Measurements from ENCODE around the gene DDX41. TPM values are rescaled to one million over a fixed set of nuclear protein-coding genes. Genes with fewer than 3 reads are reported as not detected.

The DDX41 gene
- total RNA-seq, 1 donor from 2014 or later: 60.7 TPM

DNA sequence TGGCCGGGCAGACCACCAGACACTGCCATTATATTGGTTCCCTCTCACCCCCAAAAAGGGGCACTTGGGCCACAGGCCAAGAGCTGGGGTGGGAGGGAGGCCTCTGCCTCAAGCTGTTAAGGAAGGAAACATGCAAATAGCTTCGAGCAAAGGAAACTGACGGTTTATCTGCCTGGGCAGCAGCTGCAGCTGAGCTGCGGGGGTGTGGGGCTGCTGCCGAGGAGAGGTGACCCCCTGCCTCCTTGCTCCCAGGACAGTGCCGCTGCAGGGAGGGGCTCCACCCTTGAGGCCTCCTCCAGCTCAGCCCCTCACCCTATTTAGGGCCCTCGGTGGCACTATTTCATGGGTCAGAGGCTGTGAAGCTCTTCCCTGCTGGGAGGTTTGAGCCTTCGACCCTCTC, 7.9 kb downstream of the DDX41 start:
- no peaks in the 10 kb centered on the region for H3K9me3 Mint-ChIP-seq
- TF ChIP-seq EZH2 (IDR thresholded peaks at IDR 0.05) (no peak), EZH2phosphoT487 (IDR thresholded peaks at IDR 0.05) (no peak), CTCF (IDR thresholded peaks at IDR 0.05) (no peak)

DNA sequence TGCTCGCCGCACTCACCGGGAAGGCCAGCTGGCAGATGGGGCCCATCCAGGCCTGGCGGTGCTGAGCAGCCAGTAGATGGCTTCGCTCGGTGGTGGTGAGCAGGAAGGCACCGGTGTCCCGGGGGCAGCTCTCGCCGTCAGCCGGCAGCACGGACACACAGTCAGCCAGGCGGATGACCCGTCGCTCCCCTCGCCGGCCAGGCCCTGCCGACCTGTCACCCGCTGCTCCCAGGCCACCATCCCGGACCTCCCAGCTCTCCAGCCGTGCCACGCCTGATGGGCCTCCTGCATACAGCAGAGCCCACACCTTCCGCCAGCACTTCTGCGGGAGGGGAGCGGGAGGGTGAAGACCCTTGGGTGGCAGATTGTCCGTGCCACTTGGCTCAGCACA, 8.5 kb downstream of the DDX41 start:
- H3K4me3 Mint-ChIP-seq: no peak overlapping the region
- no peaks in the 10 kb centered on the region for H3K9me3 Mint-ChIP-seq
- Histone ChIP-seq H3K4me2 (no peak overlapping the region), H3K36me3 (no peaks in the 10 kb centered on the region), H3F3A (ENCODE audit: low read depth) (no peaks in the 10 kb centered on the region), H3K9ac (no peak overlapping the region), H3K27ac (no peak overlapping the region), H3K27me3 (no peaks in the 10 kb centered on the region), H3K9me3 (ENCODE audit: low read depth) (no peaks in the 10 kb centered on the region), H4K20me1 (ENCODE audit: low read depth) (no peaks in the 10 kb centered on the region), H3K4me1 (no peaks in the 10 kb centered on the region), H3K79me2 (ENCODE audit: low read depth) (no peaks in the 10 kb centered on the region), H3K4me3 (no peak overlapping the region), H2AFZ (replicated peaks) (no peak overlapping the region)
- TF ChIP-seq EZH2 (IDR thresholded peaks at IDR 0.05) (no peak), EZH2phosphoT487 (IDR thresholded peaks at IDR 0.05) (no peak), CTCF (IDR thresholded peaks at IDR 0.05) (no peak)
- peaks cover 5% of the 10 kb centered on the region for H3K4me1 Mint-ChIP-seq
- peaks cover 9% of the 10 kb centered on the region for H3K36me3 Mint-ChIP-seq
- H3K27ac Mint-ChIP-seq: no peak overlapping the region
- peaks cover 8% of the 10 kb centered on the region for H3K27me3 Mint-ChIP-seq (ENCODE audit: insufficient read depth, low read depth)
- no peak for DNase-seq (ENCODE audit: low spot score)

More for the DNA sequence above, 7.9 kb downstream of the DDX41 start:
- Mint-ChIP-seq H3K4me3 (no peak overlapping the region), H3K36me3 (peaks cover 12% of the 10 kb centered on the region), H3K4me1 (peaks cover 5% of the 10 kb centered on the region), H3K27me3 (ENCODE audit: insufficient read depth, low read depth) (peaks cover 7% of the 10 kb centered on the region), H3K27ac (peak overlapping the region; percentile 63)
- no peak overlapping the region for H2AFZ ChIP-seq (replicated peaks)
- H3K79me2 ChIP-seq (ENCODE audit: low read depth): no peaks in the 10 kb centered on the region
- H3K36me3 ChIP-seq: no peaks in the 10 kb centered on the region
- no peak overlapping the region for H3K9ac ChIP-seq
- no peaks in the 10 kb centered on the region for H3K27me3 ChIP-seq
- no peaks in the 10 kb centered on the region for H3K9me3 ChIP-seq (ENCODE audit: low read depth)
- H3K4me1 ChIP-seq: no peaks in the 10 kb centered on the region
- no peak overlapping the region for H3K4me3 ChIP-seq
- no peak overlapping the region for H3K4me2 ChIP-seq
- H3F3A ChIP-seq (ENCODE audit: low read depth): no peaks in the 10 kb centered on the region
- no peaks in the 10 kb centered on the region for H4K20me1 ChIP-seq (ENCODE audit: low read depth)
- no peak for DNase-seq (ENCODE audit: low spot score)
- no peak overlapping the region for H3K27ac ChIP-seq

GRCh38 chr5:177507596-177508220, 9.1 kb downstream of the DDX41 start:
- no peaks in the 10 kb centered on the region for H3K4me1 ChIP-seq
- H3K36me3 ChIP-seq: no peaks in the 10 kb centered on the region
- no peak overlapping the region for H3K4me2 ChIP-seq
- DNase-seq (ENCODE audit: low spot score): no peak
- no peaks in the 10 kb centered on the region for H3K9me3 Mint-ChIP-seq
- H2AFZ ChIP-seq (replicated peaks): no peak overlapping the region
- no peak overlapping the region for H3K4me3 ChIP-seq
- H3K27me3 ChIP-seq: no peaks in the 10 kb centered on the region
- H3K9ac ChIP-seq: no peak overlapping the region
- H3K4me3 Mint-ChIP-seq: no peak overlapping the region
- no peaks in the 10 kb centered on the region for H3K9me3 ChIP-seq (ENCODE audit: low read depth)
- no peaks in the 10 kb centered on the region for H3F3A ChIP-seq (ENCODE audit: low read depth)
- TF ChIP-seq CTCF (IDR thresholded peaks at IDR 0.05) (no peak), EZH2 (IDR thresholded peaks at IDR 0.05) (no peak), EZH2phosphoT487 (IDR thresholded peaks at IDR 0.05) (no peak)
- H3K36me3 Mint-ChIP-seq: peaks cover 6% of the 10 kb centered on the region
- no peak overlapping the region for H3K27ac ChIP-seq
- peak overlapping the region; percentile 86 for H3K27ac Mint-ChIP-seq
- peaks cover 8% of the 10 kb centered on the region for H3K4me1 Mint-ChIP-seq
- no peaks in the 10 kb centered on the region for H3K79me2 ChIP-seq (ENCODE audit: low read depth)
- peaks cover 8% of the 10 kb centered on the region for H3K27me3 Mint-ChIP-seq (ENCODE audit: insufficient read depth, low read depth)
- H4K20me1 ChIP-seq (ENCODE audit: low read depth): no peaks in the 10 kb centered on the region

Measured in neural progenitor cell (in vitro differentiated cells).